ENCODE data around the gene NAGA. TPM values are rescaled to one million over a fixed set of nuclear protein-coding genes. Genes with fewer than 3 reads are reported as not detected.

Gene NAGA
- total RNA-seq, 2 experiments from 2014 or later, result 14.4 to 16.9 TPM

DNA sequence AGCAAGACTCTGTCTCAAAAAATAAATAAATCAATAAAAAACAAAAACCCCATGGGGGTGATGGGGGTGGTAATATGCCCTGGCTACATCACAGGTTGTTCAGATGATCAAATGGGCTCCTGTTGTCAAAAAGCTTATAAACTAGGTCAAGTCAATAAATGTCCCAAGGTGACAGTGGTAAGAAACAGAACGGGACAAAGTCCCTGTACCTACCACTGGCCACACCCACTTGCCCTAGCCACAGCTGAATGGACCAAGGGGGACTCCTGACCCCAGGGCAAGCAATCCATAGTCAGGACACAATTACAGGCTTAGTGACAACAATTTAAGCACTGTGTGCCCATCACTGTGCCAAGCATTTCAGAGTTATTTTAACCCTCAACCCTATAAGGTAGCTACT is 6.0 kb downstream of the NAGA start:
- Histone ChIP-seq H3K36me3 (ENCODE audit: insufficient read depth, low read length) (peaks cover 64% of the 10 kb centered on the region), H3K4me3 (ENCODE audit: low read depth, low read length, poor library complexity, severe bottlenecking) (no peak overlapping the region), H3K9me2 (ENCODE audit: insufficient read depth, low read length) (no peaks in the 10 kb centered on the region), H3K27ac (ENCODE audit: low read depth, low read length, poor library complexity, severe bottlenecking) (no peak overlapping the region), H4K20me1 (ENCODE audit: insufficient read depth, low read length) (no peaks in the 10 kb centered on the region), H3K4me1 (ENCODE audit: insufficient read depth, low read length, poor library complexity, severe bottlenecking) (peaks cover 4% of the 10 kb centered on the region), H2AFZ (ENCODE audit: low read length) (no peak overlapping the region), H3K9me3 (ENCODE audit: low read length) (no peaks in the 10 kb centered on the region), H3K4me2 (ENCODE audit: low read length) (no peak overlapping the region), H3K79me2 (ENCODE audit: insufficient read depth, low read depth, low read length) (no peaks in the 10 kb centered on the region)
- CTCF ChIA-PET (ENCODE audit: unreplicated experiment), result no interaction called here
- intact Hi-C loops (cut with micrococcal nuclease; ENCODE audit: unreplicated experiment), result no loop called here
- no peak for TF ChIP-seq EZH2phosphoT487 (IDR thresholded peaks at IDR 0.05; ENCODE audit: borderline replicate concordance, low read depth, low read length)
- TF ChIP-seq, protein P1, sequence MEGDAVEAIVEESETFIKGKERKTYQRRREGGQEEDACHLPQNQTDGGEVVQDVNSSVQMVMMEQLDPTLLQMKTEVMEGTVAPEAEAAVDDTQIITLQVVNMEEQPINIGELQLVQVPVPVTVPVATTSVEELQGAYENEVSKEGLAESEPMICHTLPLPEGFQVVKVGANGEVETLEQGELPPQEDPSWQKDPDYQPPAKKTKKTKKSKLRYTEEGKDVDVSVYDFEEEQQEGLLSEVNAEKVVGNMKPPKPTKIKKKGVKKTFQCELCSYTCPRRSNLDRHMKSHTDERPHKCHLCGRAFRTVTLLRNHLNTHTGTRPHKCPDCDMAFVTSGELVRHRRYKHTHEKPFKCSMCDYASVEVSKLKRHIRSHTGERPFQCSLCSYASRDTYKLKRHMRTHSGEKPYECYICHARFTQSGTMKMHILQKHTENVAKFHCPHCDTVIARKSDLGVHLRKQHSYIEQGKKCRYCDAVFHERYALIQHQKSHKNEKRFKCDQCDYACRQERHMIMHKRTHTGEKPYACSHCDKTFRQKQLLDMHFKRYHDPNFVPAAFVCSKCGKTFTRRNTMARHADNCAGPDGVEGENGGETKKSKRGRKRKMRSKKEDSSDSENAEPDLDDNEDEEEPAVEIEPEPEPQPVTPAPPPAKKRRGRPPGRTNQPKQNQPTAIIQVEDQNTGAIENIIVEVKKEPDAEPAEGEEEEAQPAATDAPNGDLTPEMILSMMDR (conservative IDR thresholded peaks at IDR 0.05; ENCODE audit: low read length), result no peak
- BruUV-seq (replicated peaks), result no TSS peak
- DNase-seq (ENCODE audit: low spot score), result no peak
- POLR2A ChIA-PET, result interaction anchor here (0.5 to 1.2 kb wide), 2 partner anchors 10 to 501 kb away, joined by 4 read pairs; no protein-coding TSS in a partner anchor

- POLR2A ChIA-PET, result interaction anchor here (0.8 kb wide), 1 partner anchor 283 kb away, joined by 3 read pairs; no protein-coding TSS in a partner anchor
- no peak for TF ChIP-seq EZH2phosphoT487 (IDR thresholded peaks at IDR 0.05; ENCODE audit: borderline replicate concordance, low read depth, low read length)
- TF ChIP-seq, protein P1 (conservative IDR thresholded peaks at IDR 0.05; ENCODE audit: low read length), result no peak
- Histone ChIP-seq H2AFZ (ENCODE audit: low read length) (no peak overlapping the region), H3K27ac (ENCODE audit: low read depth, low read length, poor library complexity, severe bottlenecking) (no peak overlapping the region), H3K9me2 (ENCODE audit: insufficient read depth, low read length) (no peaks in the 10 kb centered on the region), H3K4me2 (ENCODE audit: low read length) (no peak overlapping the region), H3K79me2 (ENCODE audit: insufficient read depth, low read depth, low read length) (no peaks in the 10 kb centered on the region), H3K4me1 (ENCODE audit: insufficient read depth, low read length, poor library complexity, severe bottlenecking) (no peaks in the 10 kb centered on the region), H4K20me1 (ENCODE audit: insufficient read depth, low read length) (no peaks in the 10 kb centered on the region), H3K9me3 (ENCODE audit: low read length) (no peaks in the 10 kb centered on the region), H3K36me3 (ENCODE audit: insufficient read depth, low read length) (peaks cover 76% of the 10 kb centered on the region), H3K4me3 (ENCODE audit: low read depth, low read length, poor library complexity, severe bottlenecking) (no peak overlapping the region)
- intact Hi-C loops (cut with micrococcal nuclease; ENCODE audit: unreplicated experiment), result no loop called here
- no peak for DNase-seq (ENCODE audit: low spot score)
- CTCF ChIA-PET (ENCODE audit: unreplicated experiment), result no interaction called here
- no TSS peak for BruUV-seq (replicated peaks)
Measured at GRCh38 chr22:42062506-42063170, 8.0 kb downstream of the NAGA start.

DNA sequence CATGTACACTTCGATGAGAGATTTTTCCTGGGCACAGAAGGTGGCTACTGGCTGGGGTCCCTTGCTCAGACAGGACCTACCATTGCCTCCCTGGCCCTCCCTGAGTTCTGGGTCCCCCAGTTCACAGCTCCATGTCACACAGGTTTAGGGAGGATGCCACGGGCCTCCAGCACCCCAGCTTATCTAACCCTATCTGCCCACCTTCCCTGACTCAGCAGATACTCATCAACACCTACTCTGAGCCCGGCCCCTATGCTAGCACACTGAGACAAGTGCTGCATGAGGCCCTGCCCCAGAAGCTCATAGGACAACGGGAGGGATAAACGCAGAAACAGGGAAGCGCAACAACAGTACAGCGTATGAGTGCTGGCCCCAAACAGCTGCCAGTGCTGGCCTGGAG is 9.6 kb downstream of the NAGA start:
- Histone ChIP-seq H3K4me1 (ENCODE audit: insufficient read depth, low read length, poor library complexity, severe bottlenecking) (no peaks in the 10 kb centered on the region), H2AFZ (ENCODE audit: low read length) (no peak overlapping the region), H3K36me3 (ENCODE audit: insufficient read depth, low read length) (peaks cover 74% of the 10 kb centered on the region), H3K9me3 (ENCODE audit: low read length) (peaks cover 13% of the 10 kb centered on the region), H3K79me2 (ENCODE audit: insufficient read depth, low read depth, low read length) (no peaks in the 10 kb centered on the region), H3K27ac (ENCODE audit: low read depth, low read length, poor library complexity, severe bottlenecking) (no peak overlapping the region), H3K9me2 (ENCODE audit: insufficient read depth, low read length) (no peaks in the 10 kb centered on the region), H3K4me2 (ENCODE audit: low read length) (no peak overlapping the region), H3K4me3 (ENCODE audit: low read depth, low read length, poor library complexity, severe bottlenecking) (no peak overlapping the region), H4K20me1 (ENCODE audit: insufficient read depth, low read length) (no peaks in the 10 kb centered on the region)
- ChIA-PET POLR2A (interaction anchor here (0.5 to 1.0 kb wide), 3 partner anchors 27 to 799 kb away, joined by 3 to 5 read pairs (median 4); no protein-coding TSS in a partner anchor), CTCF (ENCODE audit: unreplicated experiment) (no interaction called here)
- DNase-seq (ENCODE audit: low spot score), result no peak
- no TSS peak for BruUV-seq (replicated peaks)
- intact Hi-C loops (cut with micrococcal nuclease; ENCODE audit: unreplicated experiment), result no loop called here
- no peak for TF ChIP-seq EZH2phosphoT487 (IDR thresholded peaks at IDR 0.05; ENCODE audit: borderline replicate concordance, low read depth, low read length)
- TF ChIP-seq, protein P1 (conservative IDR thresholded peaks at IDR 0.05; ENCODE audit: low read length), result no peak
